Astrocyte (in vitro differentiated cells and primary cell): ENCODE measurements around the gene PLXDC2. TPM values are rescaled to one million over a fixed set of nuclear protein-coding genes. Genes with fewer than 3 reads are reported as not detected.

Experiments used
- DNase-seq: peaks from one replicate; pipeline ENCODE4 v3.0.0-alpha.2; 2010; ENCODE audit warnings: low read depth
- FAIRE-seq: peaks from 2 replicates; lab custom pipeline; 2011; peaks lifted over from hg19 to GRCh38; lab: Jason Lieb, UNC
- H2AFZ ChIP-seq: 2 replicates; pipeline ENCODE4 v1.6.0; 2012; ENCODE audit warnings: low read depth, low read length, inconsistent platforms
- H3K27ac ChIP-seq: 2 replicates; pipeline ENCODE4 v1.5.1; 2011; ENCODE audit warnings: low read depth, low read length, inconsistent platforms
- H3K27me3 ChIP-seq: 2 replicates; pipeline ENCODE4 v1.6.0; 2011; ENCODE audit warnings: low read length, inconsistent platforms; ENCODE audit not compliant: insufficient read depth
- H3K36me3 ChIP-seq: 2 replicates; pipeline ENCODE4 v1.5.1; 2011; ENCODE audit warnings: low read length, inconsistent platforms; ENCODE audit not compliant: insufficient read depth
- H3K4me1 ChIP-seq: 2 replicates; pipeline ENCODE4 v1.5.1; 2011; ENCODE audit warnings: low read length, inconsistent platforms; ENCODE audit not compliant: insufficient read depth
- H3K4me2 ChIP-seq: 2 replicates; pipeline ENCODE4 v1.6.0; 2012; ENCODE audit warnings: low read length, inconsistent platforms
- H3K4me3 ChIP-seq: 2 replicates; pipeline ENCODE4 v1.5.1; 2011; ENCODE audit warnings: low read depth, mild to moderate bottlenecking, low read length, inconsistent platforms; ENCODE audit not compliant: insufficient read depth
- H3K79me2 ChIP-seq: 2 replicates; pipeline ENCODE4 v1.6.0; 2012; ENCODE audit warnings: mild to moderate bottlenecking, low read length, inconsistent platforms; ENCODE audit not compliant: insufficient read depth
- H3K9ac ChIP-seq: 2 replicates; pipeline ENCODE4 v1.6.0; 2012; ENCODE audit warnings: mild to moderate bottlenecking, low read length, inconsistent platforms
- H3K9me3 ChIP-seq: 2 replicates; pipeline ENCODE4 v1.5.1; 2012; ENCODE audit warnings: low read depth, mild to moderate bottlenecking, low read length, inconsistent platforms; ENCODE audit not compliant: insufficient read depth
- H4K20me1 ChIP-seq: 2 replicates; pipeline ENCODE4 v1.6.0; 2012; ENCODE audit warnings: low read length, inconsistent platforms; ENCODE audit not compliant: insufficient read depth
- H3K27ac Mint-ChIP-seq: one replicate; pipeline ENCODE4 v1.8.0; 2021; ENCODE audit warnings: mild to moderate bottlenecking, mixed read lengths; ENCODE audit not compliant: unreplicated experiment
- H3K27me3 Mint-ChIP-seq: one replicate; pipeline ENCODE4 v1.8.0; 2021; ENCODE audit warnings: low read depth, mixed read lengths; ENCODE audit not compliant: unreplicated experiment
- H3K36me3 Mint-ChIP-seq: one replicate; pipeline ENCODE4 v1.8.0; 2021; ENCODE audit warnings: low read depth, mixed read lengths; ENCODE audit not compliant: unreplicated experiment
- H3K4me1 Mint-ChIP-seq: one replicate; pipeline ENCODE4 v1.8.0; 2021; ENCODE audit warnings: low read depth, mixed read lengths; ENCODE audit not compliant: unreplicated experiment
- H3K4me3 Mint-ChIP-seq: one replicate; pipeline ENCODE4 v1.8.0; 2021; ENCODE audit warnings: mild to moderate bottlenecking, moderate library complexity, mixed read lengths; ENCODE audit not compliant: unreplicated experiment
- H3K9me3 Mint-ChIP-seq: one replicate; pipeline ENCODE4 v1.8.0; 2021; ENCODE audit warnings: mild to moderate bottlenecking, mixed read lengths; ENCODE audit not compliant: unreplicated experiment
- CTCF ChIP-seq: IDR thresholded peaks from 2 replicates; pipeline ENCODE4 v1.5.1; 2011; ENCODE audit warnings: low read depth, mild to moderate bottlenecking, inconsistent platforms, low read length, moderate library complexity; ENCODE audit not compliant: insufficient read depth
- EZH2 ChIP-seq: IDR thresholded peaks from 2 replicates; pipeline ENCODE4 v1.6.1; 2012; ENCODE audit warnings: mild to moderate bottlenecking, low read length, inconsistent platforms; ENCODE audit not compliant: insufficient read depth
- total RNA-seq: library from RNA; stranded (reverse); gene quantifications from 2 replicates; pipeline ENCODE4 v1.2.1, GENCODE V29; 2021

Gene PLXDC2
- total RNA-seq, 1 donor from 2014 or later = 36.1 TPM

DNA sequence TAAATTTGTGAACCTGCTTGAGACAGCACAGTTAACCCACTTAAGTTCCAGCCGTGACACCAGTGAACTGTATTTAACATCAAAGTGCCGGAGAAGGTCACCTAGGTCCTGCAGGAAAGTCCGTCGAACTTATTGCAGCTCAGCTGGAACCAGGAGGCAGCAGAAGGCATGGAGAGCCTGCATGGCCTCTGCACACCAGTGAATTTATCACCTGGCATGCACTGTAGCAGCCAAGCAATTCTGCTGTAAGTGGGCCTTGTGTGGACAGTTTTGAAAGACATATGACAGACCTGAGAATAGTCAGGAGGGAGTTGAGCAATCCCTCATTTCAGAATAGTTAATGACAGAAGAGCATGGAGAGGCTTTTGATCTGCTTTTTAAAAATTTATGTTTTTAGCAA lies 108.8 kb downstream of the PLXDC2 start:
- Mint-ChIP-seq H3K27ac (no peak overlapping the region), H3K27me3 (no peaks in the 10 kb centered on the region), H3K36me3 (no peaks in the 10 kb centered on the region), H3K4me1 (peaks cover 35% of the 10 kb centered on the region), H3K9me3 (no peaks in the 10 kb centered on the region), H3K4me3 (no peak overlapping the region)
- Histone ChIP-seq H3K4me1 (peaks cover 35% of the 10 kb centered on the region), H4K20me1 (no peaks in the 10 kb centered on the region), H3K36me3 (no peaks in the 10 kb centered on the region), H3K79me2 (peaks cover 3% of the 10 kb centered on the region), H3K4me2 (no peak overlapping the region), H3K9me3 (no peaks in the 10 kb centered on the region), H2AFZ (no peak overlapping the region), H3K9ac (no peak overlapping the region), H3K27me3 (no peaks in the 10 kb centered on the region), H3K4me3 (no peak overlapping the region), H3K27ac (no peak overlapping the region)
- FAIRE-seq = no peak
- TF ChIP-seq EZH2 (no peak), CTCF (no peak)
- DNase-seq = no peak

DNA sequence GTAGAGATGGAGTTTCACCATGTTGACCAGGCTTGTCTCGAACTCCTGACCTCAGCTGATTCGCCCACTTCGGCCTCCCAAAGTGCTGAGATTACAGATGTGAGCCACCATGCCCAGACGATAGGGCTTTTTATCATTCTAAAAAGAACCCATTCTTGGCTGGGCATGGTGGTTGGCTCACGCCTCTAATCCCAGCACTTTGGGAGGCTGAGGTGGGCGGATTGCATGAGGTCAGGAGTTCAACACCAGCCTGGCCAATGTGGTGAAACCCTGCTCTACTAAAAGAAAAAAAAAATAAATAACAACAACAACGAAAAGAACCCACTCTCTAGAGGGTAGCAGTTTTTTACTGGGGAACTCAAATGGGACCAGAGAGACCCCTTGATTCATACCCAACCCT lies 112.7 kb downstream of the PLXDC2 start:
- no peak overlapping the region for H3K4me3 Mint-ChIP-seq
- peak overlapping the region; percentile 57 for H3K9ac ChIP-seq
- H3K4me1 ChIP-seq = peaks cover 29% of the 10 kb centered on the region
- DNase-seq = no peak
- H3K27ac Mint-ChIP-seq = peak overlapping the region; percentile 34
- H3K4me1 Mint-ChIP-seq = peaks cover 26% of the 10 kb centered on the region
- no peak overlapping the region for H3K4me3 ChIP-seq
- H3K27me3 Mint-ChIP-seq = no peaks in the 10 kb centered on the region
- no peaks in the 10 kb centered on the region for H3K27me3 ChIP-seq
- H3K4me2 ChIP-seq = peak overlapping the region; percentile 79
- no peak for FAIRE-seq
- peak overlapping the region; percentile 79 for H3K27ac ChIP-seq
- H2AFZ ChIP-seq = no peak overlapping the region
- TF ChIP-seq CTCF (no peak), EZH2 (no peak)
- H4K20me1 ChIP-seq = no peaks in the 10 kb centered on the region
- no peaks in the 10 kb centered on the region for H3K36me3 ChIP-seq
- no peaks in the 10 kb centered on the region for H3K9me3 ChIP-seq
- H3K79me2 ChIP-seq = no peaks in the 10 kb centered on the region
- H3K36me3 Mint-ChIP-seq = no peaks in the 10 kb centered on the region
- no peaks in the 10 kb centered on the region for H3K9me3 Mint-ChIP-seq

DNA sequence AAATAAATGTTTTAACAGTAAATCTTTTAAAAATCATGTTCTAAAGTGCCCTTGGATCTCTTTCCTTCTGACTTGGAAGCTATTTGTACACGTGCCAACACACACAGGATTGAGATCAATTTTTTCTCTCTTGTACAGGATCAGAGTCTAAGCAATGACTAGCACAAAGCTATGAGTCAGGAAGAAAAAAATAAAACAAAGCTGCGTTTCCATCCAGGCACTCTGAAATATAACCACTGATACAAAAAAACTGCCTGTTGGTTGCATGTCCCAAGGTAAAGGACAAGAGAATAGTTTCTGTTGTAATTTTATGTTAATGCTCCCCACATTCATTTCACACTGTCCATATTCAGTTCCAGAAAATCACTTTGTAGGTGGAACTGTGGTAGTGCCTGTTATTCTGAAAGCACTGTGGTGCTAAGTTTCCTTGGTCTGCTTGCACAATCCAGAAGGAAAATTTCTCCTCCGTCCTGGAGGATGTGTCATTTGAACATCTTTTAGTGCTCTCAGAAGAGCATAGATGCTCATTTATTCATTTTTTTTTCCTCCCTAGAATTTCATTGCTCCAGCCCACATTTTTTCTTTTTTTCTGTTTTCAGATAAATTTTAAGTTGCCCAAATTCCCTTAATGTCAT lies 113.4 kb downstream of the PLXDC2 start:
- Mint-ChIP-seq H3K36me3 (no peaks in the 10 kb centered on the region), H3K4me3 (no peak overlapping the region), H3K27ac (peak overlapping the region; percentile 34), H3K9me3 (no peaks in the 10 kb centered on the region), H3K27me3 (no peaks in the 10 kb centered on the region), H3K4me1 (peaks cover 24% of the 10 kb centered on the region)
- H3K4me1 ChIP-seq = peaks cover 29% of the 10 kb centered on the region
- no peaks in the 10 kb centered on the region for H3K36me3 ChIP-seq
- peak overlapping the region; percentile 57 for H3K9ac ChIP-seq
- TF ChIP-seq EZH2 (no peak), CTCF (no peak)
- peak overlapping the region; percentile 79 for H3K4me2 ChIP-seq
- no peaks in the 10 kb centered on the region for H3K27me3 ChIP-seq
- H3K4me3 ChIP-seq = no peak overlapping the region
- DNase-seq = peak; percentile 86
- H4K20me1 ChIP-seq = no peaks in the 10 kb centered on the region
- H3K27ac ChIP-seq = peak overlapping the region; percentile 79
- FAIRE-seq = peak; percentile 86
- no peaks in the 10 kb centered on the region for H3K79me2 ChIP-seq
- no peaks in the 10 kb centered on the region for H3K9me3 ChIP-seq
- H2AFZ ChIP-seq = no peak overlapping the region
